K562 (cell line): ENCODE measurements around the gene UBXN2A. TPM values are rescaled to one million over a fixed set of nuclear protein-coding genes. Genes with fewer than 3 reads are reported as not detected.

ENCODE experiments used
- DLX4 ChIP-seq: fragments of 250-450 bp; sonication (Bioruptor Pico); IDR thresholded peaks from 2 replicates; pipeline ENCODE4 v1.6.1; 2021; ENCODE audit warnings: mild to moderate bottlenecking
- ESRRB ChIP-seq: fragments of 250-450 bp; sonication (Bioruptor Pico); IDR thresholded peaks from 2 replicates; pipeline ENCODE4 v1.5.0; 2020; ENCODE audit warnings: mild to moderate bottlenecking, moderate library complexity, borderline replicate concordance
- GATAD2B ChIP-seq: fragments of 450-650 bp; IDR thresholded peaks from 2 replicates; pipeline ENCODE4 v1.6.1; 2017; ENCODE audit warnings: mild to moderate bottlenecking, borderline replicate concordance
- HNRNPUL1 ChIP-seq: fragments of 200-400 bp; formaldehyde crosslinking; IDR thresholded peaks from 2 replicates; pipeline ENCODE4 v1.6.1; 2017; ENCODE audit warnings: low read length
- LCOR ChIP-seq: sonication (generic); formaldehyde crosslinking; IDR thresholded peaks from 2 replicates; pipeline ENCODE4 v1.8.0; 2022; ENCODE audit warnings: mild to moderate bottlenecking, missing genetic modification reagents
- NFXL1 ChIP-seq: fragments of 450-650 bp; formaldehyde crosslinking; IDR thresholded peaks from 2 replicates; pipeline ENCODE4 v1.4.0; 2021; ENCODE audit warnings: mild to moderate bottlenecking
- RREB1 ChIP-seq: fragments of 250-450 bp; sonication (Bioruptor Pico); IDR thresholded peaks from 2 replicates; pipeline ENCODE4 v1.4.0; 2020
- polyA plus RNA-seq, 8 experiments: library from polyadenylated mRNA; depleted of rRNA in 4 of 8; stranded (reverse) in 5 of 8; unstranded in 3 of 8; fragments of >200 nt; fragmentation: Nextera tagmentation in 2 of 8; fragmentation: Illumina TruSeq in 1 of 8; extraction: Ambion mirVana in 2 of 8; extraction: Trizol in 1 of 8; gene quantifications; 2 replicates each; pipeline versions ENCODE4 v1.2.1 to v1.2.3, GENCODE V29; 2011 to 2014; ENCODE audit warnings: inconsistent platforms in 1 of 8, missing spikeins in 1 of 8
- total RNA-seq, 7 experiments: library from RNA; depleted of rRNA in 6 of 7; stranded (reverse); fragments of >200 nt in 6 of 7; fragmentation: Illumina TruSeq in 2 of 7; extraction: Trizol in 2 of 7; gene quantifications; 2 replicates each; pipeline versions ENCODE4 v1.2.1 to v1.2.3, GENCODE V29; 2011 to 2021; ENCODE audit warnings: low replicate concordance in 1 of 7
- TF ChIP-seq, protein P1 (sequence below): sonication (generic); formaldehyde crosslinking; IDR thresholded peaks from 2 replicates; pipeline ENCODE4 v1.8.0; 2023; ENCODE audit warnings: missing genetic modification reagents, mild to moderate bottlenecking, borderline replicate concordance
- TF ChIP-seq, protein P2 (sequence below): IDR thresholded peaks from 2 replicates; pipeline ENCODE4 v1.6.1; 2011; ENCODE audit not compliant: insufficient read length; ENCODE audit errors: extremely low read depth
- TF ChIP-seq, protein P3 (sequence below): fragments of 250-450 bp; sonication (Bioruptor Pico); IDR thresholded peaks from 2 replicates; pipeline ENCODE4 v1.8.0; 2021; ENCODE audit warnings: borderline replicate concordance, mild to moderate bottlenecking, moderate library complexity; ENCODE audit not compliant: poor library complexity, severe bottlenecking
- TF ChIP-seq, protein P4 (sequence below): fragments of 450-650 bp; formaldehyde crosslinking; IDR thresholded peaks from 2 replicates; pipeline ENCODE4 v1.4.0; 2022; ENCODE audit warnings: mild to moderate bottlenecking, moderate library complexity

The UBXN2A gene
- total and polyA plus RNA-seq, 9 of the 15 experiments (the other 6 are each of a cell fraction or from before 2014, with no cell fraction given) = 3.4 to 25.6 (median 16.0) TPM

DNA sequence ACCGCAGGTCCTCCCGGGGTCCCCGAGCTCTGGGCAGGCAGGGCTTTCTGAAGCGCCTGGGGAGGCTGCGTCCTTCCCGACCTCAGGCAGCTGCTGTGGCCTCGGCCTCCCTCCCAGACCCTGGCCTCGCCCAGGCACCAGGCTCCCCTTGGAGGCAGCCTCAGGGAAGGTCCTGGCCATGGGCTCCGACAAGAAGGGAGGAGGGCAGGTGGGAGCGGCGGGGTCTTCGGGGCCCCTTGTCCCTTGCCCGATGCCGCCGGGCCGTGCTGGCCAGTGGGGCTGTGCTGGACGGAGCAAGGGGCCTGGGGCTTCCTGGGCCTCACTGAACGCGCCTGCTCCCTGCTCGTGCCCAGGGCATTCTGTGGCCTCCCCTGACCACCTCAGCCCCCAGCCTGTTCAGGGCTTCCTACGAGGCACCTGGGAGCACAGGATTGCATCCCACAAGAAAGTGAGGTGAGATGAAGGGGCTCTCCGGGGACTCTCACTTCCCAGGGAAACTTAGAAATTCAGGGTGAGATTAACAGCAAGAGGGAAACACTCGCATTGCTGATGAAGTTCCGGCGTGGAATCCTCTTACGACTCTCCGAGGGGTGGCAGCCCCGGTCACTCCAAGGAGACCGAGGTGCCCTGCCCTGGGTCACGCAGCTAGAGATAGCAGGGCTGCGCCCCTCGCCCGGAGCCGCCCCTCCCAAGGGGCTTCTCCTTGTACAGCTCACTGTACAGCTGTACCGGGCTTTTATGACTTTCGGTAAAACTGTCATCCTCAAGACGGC, 70.4 kb downstream of the UBXN2A start (continued):
- TF ChIP-seq, protein P1, sequence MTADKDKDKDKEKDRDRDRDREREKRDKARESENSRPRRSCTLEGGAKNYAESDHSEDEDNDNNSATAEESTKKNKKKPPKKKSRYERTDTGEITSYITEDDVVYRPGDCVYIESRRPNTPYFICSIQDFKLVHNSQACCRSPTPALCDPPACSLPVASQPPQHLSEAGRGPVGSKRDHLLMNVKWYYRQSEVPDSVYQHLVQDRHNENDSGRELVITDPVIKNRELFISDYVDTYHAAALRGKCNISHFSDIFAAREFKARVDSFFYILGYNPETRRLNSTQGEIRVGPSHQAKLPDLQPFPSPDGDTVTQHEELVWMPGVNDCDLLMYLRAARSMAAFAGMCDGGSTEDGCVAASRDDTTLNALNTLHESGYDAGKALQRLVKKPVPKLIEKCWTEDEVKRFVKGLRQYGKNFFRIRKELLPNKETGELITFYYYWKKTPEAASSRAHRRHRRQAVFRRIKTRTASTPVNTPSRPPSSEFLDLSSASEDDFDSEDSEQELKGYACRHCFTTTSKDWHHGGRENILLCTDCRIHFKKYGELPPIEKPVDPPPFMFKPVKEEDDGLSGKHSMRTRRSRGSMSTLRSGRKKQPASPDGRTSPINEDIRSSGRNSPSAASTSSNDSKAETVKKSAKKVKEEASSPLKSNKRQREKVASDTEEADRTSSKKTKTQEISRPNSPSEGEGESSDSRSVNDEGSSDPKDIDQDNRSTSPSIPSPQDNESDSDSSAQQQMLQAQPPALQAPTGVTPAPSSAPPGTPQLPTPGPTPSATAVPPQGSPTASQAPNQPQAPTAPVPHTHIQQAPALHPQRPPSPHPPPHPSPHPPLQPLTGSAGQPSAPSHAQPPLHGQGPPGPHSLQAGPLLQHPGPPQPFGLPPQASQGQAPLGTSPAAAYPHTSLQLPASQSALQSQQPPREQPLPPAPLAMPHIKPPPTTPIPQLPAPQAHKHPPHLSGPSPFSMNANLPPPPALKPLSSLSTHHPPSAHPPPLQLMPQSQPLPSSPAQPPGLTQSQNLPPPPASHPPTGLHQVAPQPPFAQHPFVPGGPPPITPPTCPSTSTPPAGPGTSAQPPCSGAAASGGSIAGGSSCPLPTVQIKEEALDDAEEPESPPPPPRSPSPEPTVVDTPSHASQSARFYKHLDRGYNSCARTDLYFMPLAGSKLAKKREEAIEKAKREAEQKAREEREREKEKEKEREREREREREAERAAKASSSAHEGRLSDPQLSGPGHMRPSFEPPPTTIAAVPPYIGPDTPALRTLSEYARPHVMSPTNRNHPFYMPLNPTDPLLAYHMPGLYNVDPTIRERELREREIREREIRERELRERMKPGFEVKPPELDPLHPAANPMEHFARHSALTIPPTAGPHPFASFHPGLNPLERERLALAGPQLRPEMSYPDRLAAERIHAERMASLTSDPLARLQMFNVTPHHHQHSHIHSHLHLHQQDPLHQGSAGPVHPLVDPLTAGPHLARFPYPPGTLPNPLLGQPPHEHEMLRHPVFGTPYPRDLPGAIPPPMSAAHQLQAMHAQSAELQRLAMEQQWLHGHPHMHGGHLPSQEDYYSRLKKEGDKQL (CRISPR knock-in tag) = no peak
- TF ChIP-seq, protein P2, sequence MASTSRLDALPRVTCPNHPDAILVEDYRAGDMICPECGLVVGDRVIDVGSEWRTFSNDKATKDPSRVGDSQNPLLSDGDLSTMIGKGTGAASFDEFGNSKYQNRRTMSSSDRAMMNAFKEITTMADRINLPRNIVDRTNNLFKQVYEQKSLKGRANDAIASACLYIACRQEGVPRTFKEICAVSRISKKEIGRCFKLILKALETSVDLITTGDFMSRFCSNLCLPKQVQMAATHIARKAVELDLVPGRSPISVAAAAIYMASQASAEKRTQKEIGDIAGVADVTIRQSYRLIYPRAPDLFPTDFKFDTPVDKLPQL = no peak
- TF ChIP-seq HNRNPUL1 (no peak), NFXL1 (CRISPR knock-in tag) (no peak), DLX4 (CRISPR knock-in tag) (no peak), ESRRB (CRISPR knock-in tag) (no peak), LCOR (CRISPR knock-in tag) (no peak), RREB1 (CRISPR knock-in tag) (no peak), GATAD2B (no peak)
- TF ChIP-seq, protein P3, sequence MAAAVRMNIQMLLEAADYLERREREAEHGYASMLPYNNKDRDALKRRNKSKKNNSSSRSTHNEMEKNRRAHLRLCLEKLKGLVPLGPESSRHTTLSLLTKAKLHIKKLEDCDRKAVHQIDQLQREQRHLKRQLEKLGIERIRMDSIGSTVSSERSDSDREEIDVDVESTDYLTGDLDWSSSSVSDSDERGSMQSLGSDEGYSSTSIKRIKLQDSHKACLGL (CRISPR knock-in tag) = no peak
- TF ChIP-seq, protein P4, sequence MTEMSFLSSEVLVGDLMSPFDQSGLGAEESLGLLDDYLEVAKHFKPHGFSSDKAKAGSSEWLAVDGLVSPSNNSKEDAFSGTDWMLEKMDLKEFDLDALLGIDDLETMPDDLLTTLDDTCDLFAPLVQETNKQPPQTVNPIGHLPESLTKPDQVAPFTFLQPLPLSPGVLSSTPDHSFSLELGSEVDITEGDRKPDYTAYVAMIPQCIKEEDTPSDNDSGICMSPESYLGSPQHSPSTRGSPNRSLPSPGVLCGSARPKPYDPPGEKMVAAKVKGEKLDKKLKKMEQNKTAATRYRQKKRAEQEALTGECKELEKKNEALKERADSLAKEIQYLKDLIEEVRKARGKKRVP (CRISPR knock-in tag) = no peak
